Neural progenitor cell (in vitro differentiated cells): ENCODE data around the gene DAPK2. TPM values are rescaled to one million over a fixed set of nuclear protein-coding genes. Genes with fewer than 3 reads are reported as not detected.

Experiments
- DNase-seq: peaks from one replicate; pipeline ENCODE4 v3.0.0-alpha.2; 2016; ENCODE audit warnings: low spot score
- H2AFZ ChIP-seq: fragments of 200-600 bp; sonication (generic); replicated peaks from 2 replicates; pipeline ENCODE4 v1.6.1; 2016; ENCODE audit warnings: antibody characterized with exemption
- H3F3A ChIP-seq: fragments of 200-600 bp; sonication (generic); 2 replicates; pipeline ENCODE4 v1.6.1; 2016; ENCODE audit warnings: antibody characterized with exemption, low read depth
- H3K27ac ChIP-seq: fragments of 200-600 bp; sonication (generic); 2 replicates; pipeline ENCODE4 v1.5.1; 2016; ENCODE audit warnings: mild to moderate bottlenecking
- H3K27me3 ChIP-seq: fragments of 200-600 bp; sonication (generic); 2 replicates; pipeline ENCODE4 v1.6.1; 2016; ENCODE audit warnings: mild to moderate bottlenecking, moderate library complexity
- H3K36me3 ChIP-seq: fragments of 200-600 bp; sonication (generic); 2 replicates; pipeline ENCODE4 v1.5.1; 2016
- H3K4me1 ChIP-seq: fragments of 200-600 bp; sonication (generic); 2 replicates; pipeline ENCODE4 v1.6.1; 2016; ENCODE audit warnings: mixed run types
- H3K4me2 ChIP-seq: fragments of 200-600 bp; sonication (generic); 2 replicates; pipeline ENCODE4 v1.6.1; 2016
- H3K4me3 ChIP-seq: fragments of 200-600 bp; sonication (generic); 2 replicates; pipeline ENCODE4 v1.5.1; 2016
- H3K79me2 ChIP-seq: fragments of 200-600 bp; sonication (generic); 2 replicates; pipeline ENCODE4 v1.6.1; 2016; ENCODE audit warnings: low read depth
- H3K9ac ChIP-seq: fragments of 200-600 bp; sonication (generic); 2 replicates; pipeline ENCODE4 v1.6.1; 2016
- H3K9me3 ChIP-seq: fragments of 200-600 bp; sonication (generic); 2 replicates; pipeline ENCODE4 v1.5.1; 2016; ENCODE audit warnings: low read depth
- H4K20me1 ChIP-seq: fragments of 200-600 bp; sonication (generic); 2 replicates; pipeline ENCODE4 v1.6.1; 2016; ENCODE audit warnings: low read depth
- H3K27ac Mint-ChIP-seq: 3 replicates; pipeline ENCODE4 v1.8.0; 2021; ENCODE audit warnings: mixed read lengths
- H3K27me3 Mint-ChIP-seq: 2 replicates; pipeline ENCODE4 v1.8.0; 2022; ENCODE audit warnings: low read depth, mild to moderate bottlenecking, inconsistent platforms, moderate library complexity, mixed read lengths; ENCODE audit not compliant: insufficient read depth
- H3K36me3 Mint-ChIP-seq: 3 replicates; pipeline ENCODE4 v1.8.0; 2021; ENCODE audit warnings: mixed read lengths
- H3K4me1 Mint-ChIP-seq: 3 replicates; pipeline ENCODE4 v1.8.0; 2021; ENCODE audit warnings: mixed read lengths
- H3K4me3 Mint-ChIP-seq: 3 replicates; pipeline ENCODE4 v1.8.0; 2021; ENCODE audit warnings: mild to moderate bottlenecking, moderate library complexity, mixed read lengths
- H3K9me3 Mint-ChIP-seq: 3 replicates; pipeline ENCODE4 v1.8.0; 2020; ENCODE audit warnings: mixed read lengths
- EZH2 ChIP-seq: fragments of 200-600 bp; sonication (generic); IDR thresholded peaks from 2 replicates; pipeline ENCODE4 v1.6.1; 2017; ENCODE audit warnings: antibody characterized with exemption, mild to moderate bottlenecking, moderate library complexity
- EZH2phosphoT487 ChIP-seq: fragments of 200-600 bp; sonication (generic); IDR thresholded peaks from 2 replicates; pipeline ENCODE4 v1.6.1; 2017; ENCODE audit warnings: antibody characterized with exemption
- total RNA-seq: library from RNA; depleted of rRNA; stranded (reverse); fragments of >200 nt; gene quantifications from 2 replicates; pipeline ENCODE4 v1.2.3, GENCODE V29; 2015; ENCODE audit warnings: low replicate concordance
- TF ChIP-seq, protein P1 (sequence below): fragments of 200-600 bp; sonication (generic); IDR thresholded peaks from 2 replicates; pipeline ENCODE4 v1.5.1; 2017; ENCODE audit warnings: antibody characterized with exemption, mild to moderate bottlenecking

Gene DAPK2
- total RNA-seq, 1 donor from 2014 or later = 5.4 TPM

DNA sequence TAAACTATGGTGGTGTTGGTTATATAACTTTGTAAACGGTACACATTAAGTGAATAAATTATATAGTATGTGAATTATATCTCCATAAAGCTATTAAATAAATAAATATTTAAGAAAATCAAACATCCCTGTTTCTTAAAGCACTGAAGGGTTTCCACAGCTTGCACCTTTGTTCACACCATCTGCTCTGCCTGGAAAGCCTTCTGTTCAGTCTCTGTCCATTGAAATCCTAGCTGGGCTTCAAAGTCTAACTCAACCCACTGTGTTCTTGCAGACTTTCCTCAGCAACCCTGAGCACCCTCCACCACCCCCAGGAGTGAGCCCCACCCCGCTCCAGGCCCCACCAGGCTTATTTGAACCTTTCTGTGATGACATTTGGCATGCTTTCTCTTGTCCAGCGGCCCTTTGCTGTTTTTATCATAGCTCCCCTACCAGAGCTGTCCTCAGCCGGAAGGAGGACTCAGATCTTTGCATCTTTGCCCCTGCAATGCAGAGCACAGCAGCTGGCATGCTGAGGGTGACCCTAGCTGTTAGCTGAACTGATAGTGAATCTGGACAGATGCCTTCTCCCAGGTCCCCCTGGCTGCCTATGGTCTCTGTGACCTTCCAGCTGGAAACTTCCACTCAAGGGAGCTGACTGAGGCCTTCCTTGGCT lies 105.2 kb downstream of the DAPK2 start:
- Mint-ChIP-seq H3K9me3 (no peaks in the 10 kb centered on the region), H3K27me3 (peaks cover 2% of the 10 kb centered on the region), H3K36me3 (no peaks in the 10 kb centered on the region), H3K27ac (no peak overlapping the region), H3K4me1 (peaks cover 14% of the 10 kb centered on the region), H3K4me3 (no peak overlapping the region)
- no peaks in the 10 kb centered on the region for H3K79me2 ChIP-seq
- TF ChIP-seq, protein P1, sequence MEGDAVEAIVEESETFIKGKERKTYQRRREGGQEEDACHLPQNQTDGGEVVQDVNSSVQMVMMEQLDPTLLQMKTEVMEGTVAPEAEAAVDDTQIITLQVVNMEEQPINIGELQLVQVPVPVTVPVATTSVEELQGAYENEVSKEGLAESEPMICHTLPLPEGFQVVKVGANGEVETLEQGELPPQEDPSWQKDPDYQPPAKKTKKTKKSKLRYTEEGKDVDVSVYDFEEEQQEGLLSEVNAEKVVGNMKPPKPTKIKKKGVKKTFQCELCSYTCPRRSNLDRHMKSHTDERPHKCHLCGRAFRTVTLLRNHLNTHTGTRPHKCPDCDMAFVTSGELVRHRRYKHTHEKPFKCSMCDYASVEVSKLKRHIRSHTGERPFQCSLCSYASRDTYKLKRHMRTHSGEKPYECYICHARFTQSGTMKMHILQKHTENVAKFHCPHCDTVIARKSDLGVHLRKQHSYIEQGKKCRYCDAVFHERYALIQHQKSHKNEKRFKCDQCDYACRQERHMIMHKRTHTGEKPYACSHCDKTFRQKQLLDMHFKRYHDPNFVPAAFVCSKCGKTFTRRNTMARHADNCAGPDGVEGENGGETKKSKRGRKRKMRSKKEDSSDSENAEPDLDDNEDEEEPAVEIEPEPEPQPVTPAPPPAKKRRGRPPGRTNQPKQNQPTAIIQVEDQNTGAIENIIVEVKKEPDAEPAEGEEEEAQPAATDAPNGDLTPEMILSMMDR = no peak
- no peak overlapping the region for H2AFZ ChIP-seq
- no peak overlapping the region for H3K9ac ChIP-seq
- no peak overlapping the region for H3K4me2 ChIP-seq
- H3K27me3 ChIP-seq = no peaks in the 10 kb centered on the region
- H3F3A ChIP-seq = no peaks in the 10 kb centered on the region
- H3K36me3 ChIP-seq = no peaks in the 10 kb centered on the region
- no peaks in the 10 kb centered on the region for H4K20me1 ChIP-seq
- peaks cover 3% of the 10 kb centered on the region for H3K4me1 ChIP-seq
- no peak overlapping the region for H3K4me3 ChIP-seq
- no peak for DNase-seq
- no peaks in the 10 kb centered on the region for H3K9me3 ChIP-seq
- no peak overlapping the region for H3K27ac ChIP-seq

DNA sequence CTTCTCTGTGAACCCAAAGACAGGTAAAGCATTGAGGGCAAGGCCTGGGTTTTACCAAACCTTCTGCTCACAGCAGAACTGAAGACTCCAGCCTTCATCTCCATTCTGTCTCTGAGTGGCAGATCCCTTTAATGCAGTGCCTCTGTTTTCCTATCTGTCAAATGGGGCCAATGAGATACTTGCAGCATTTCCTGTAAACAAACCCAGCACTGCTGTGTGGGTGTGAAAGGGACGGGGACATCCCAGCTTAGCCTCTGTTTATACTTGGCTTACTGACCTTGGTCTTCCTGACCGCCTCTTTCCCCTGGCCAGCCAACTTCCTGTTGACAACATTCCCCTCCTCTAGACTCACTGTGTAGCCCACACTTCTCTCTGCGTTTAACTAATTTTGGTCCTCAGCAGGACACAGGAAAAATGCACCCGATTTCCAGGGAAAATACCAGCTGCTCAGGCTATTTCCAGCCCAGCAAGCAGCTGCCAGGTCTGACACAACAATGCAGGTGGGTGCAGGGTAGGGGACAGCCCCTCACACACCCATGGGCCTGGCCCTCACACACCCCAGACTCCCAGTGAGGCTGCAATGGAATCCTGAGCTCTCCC lies 106.7 kb downstream of the DAPK2 start:
- H4K20me1 ChIP-seq = no peaks in the 10 kb centered on the region
- Mint-ChIP-seq H3K36me3 (no peaks in the 10 kb centered on the region), H3K9me3 (no peaks in the 10 kb centered on the region), H3K27me3 (peaks cover 2% of the 10 kb centered on the region), H3K4me1 (peaks cover 8% of the 10 kb centered on the region), H3K27ac (no peak overlapping the region), H3K4me3 (no peak overlapping the region)
- no peak overlapping the region for H3K27ac ChIP-seq
- no peak overlapping the region for H3K9ac ChIP-seq
- H3K4me3 ChIP-seq = no peak overlapping the region
- DNase-seq = no peak
- H3F3A ChIP-seq = no peaks in the 10 kb centered on the region
- no peaks in the 10 kb centered on the region for H3K36me3 ChIP-seq
- H3K4me2 ChIP-seq = no peak overlapping the region
- H3K27me3 ChIP-seq = no peaks in the 10 kb centered on the region
- H3K9me3 ChIP-seq = no peaks in the 10 kb centered on the region
- H3K4me1 ChIP-seq = no peaks in the 10 kb centered on the region
- H2AFZ ChIP-seq = no peak overlapping the region
- no peaks in the 10 kb centered on the region for H3K79me2 ChIP-seq
- TF ChIP-seq EZH2 = no peak
- no peak for TF ChIP-seq EZH2phosphoT487
- TF ChIP-seq, protein P1 = no peak

DNA sequence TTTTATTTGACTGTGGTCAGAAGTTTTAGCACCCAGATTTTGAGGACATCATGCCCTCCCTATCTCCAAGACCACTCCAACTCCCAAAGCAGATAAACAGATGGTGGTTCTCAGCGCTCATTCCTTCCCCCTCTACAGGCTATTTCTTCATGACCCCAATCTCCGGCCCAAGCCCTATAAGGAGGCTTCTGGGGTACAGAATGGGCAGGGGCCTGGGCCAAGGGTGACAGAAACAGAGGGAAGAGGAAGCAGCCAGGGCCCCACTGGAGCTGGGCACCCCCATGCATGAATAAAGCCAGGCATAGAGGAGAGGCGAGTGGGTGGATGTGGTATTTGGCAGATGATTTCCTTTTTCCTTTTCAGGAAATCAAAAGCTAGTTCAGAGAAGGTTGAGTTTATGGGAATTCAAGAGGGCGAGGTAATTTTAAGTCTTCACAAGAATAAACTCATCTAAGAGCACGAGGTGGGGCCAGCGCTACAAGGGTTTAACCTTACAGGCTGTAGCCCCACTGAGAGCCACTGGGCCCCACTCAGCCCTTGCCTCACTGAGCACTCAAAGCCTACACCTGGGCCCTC lies 107.7 kb downstream of the DAPK2 start:
- Histone ChIP-seq H3K27ac (no peak overlapping the region), H3K4me1 (no peaks in the 10 kb centered on the region), H3K4me2 (no peak overlapping the region), H2AFZ (no peak overlapping the region), H3K9me3 (no peaks in the 10 kb centered on the region), H3F3A (no peaks in the 10 kb centered on the region), H3K27me3 (no peaks in the 10 kb centered on the region), H3K9ac (no peak overlapping the region), H3K79me2 (no peaks in the 10 kb centered on the region), H4K20me1 (no peaks in the 10 kb centered on the region), H3K36me3 (no peaks in the 10 kb centered on the region), H3K4me3 (no peak overlapping the region)
- Mint-ChIP-seq H3K36me3 (no peaks in the 10 kb centered on the region), H3K9me3 (no peaks in the 10 kb centered on the region), H3K4me1 (peaks cover 8% of the 10 kb centered on the region), H3K27me3 (peaks cover 2% of the 10 kb centered on the region), H3K4me3 (no peak overlapping the region), H3K27ac (no peak overlapping the region)
- TF ChIP-seq EZH2phosphoT487 (no peak), EZH2 (no peak)
- TF ChIP-seq, protein P1 = no peak
- no peak for DNase-seq
